Jurkat, Clone E6-1 (cell line): ENCODE data around the gene SCN4A.

Experiments
- DNase-seq: peaks from one replicate; pipeline ENCODE4 v3.0.0-alpha.2; 2011; ENCODE audit warnings: low read depth, low spot score
- H3K4me3 ChIP-seq: 2 replicates; pipeline ENCODE4 v1.5.1; 2011; ENCODE audit warnings: mild to moderate bottlenecking, low read length, control low read depth, moderate library complexity

SCN4A gene

DNA sequence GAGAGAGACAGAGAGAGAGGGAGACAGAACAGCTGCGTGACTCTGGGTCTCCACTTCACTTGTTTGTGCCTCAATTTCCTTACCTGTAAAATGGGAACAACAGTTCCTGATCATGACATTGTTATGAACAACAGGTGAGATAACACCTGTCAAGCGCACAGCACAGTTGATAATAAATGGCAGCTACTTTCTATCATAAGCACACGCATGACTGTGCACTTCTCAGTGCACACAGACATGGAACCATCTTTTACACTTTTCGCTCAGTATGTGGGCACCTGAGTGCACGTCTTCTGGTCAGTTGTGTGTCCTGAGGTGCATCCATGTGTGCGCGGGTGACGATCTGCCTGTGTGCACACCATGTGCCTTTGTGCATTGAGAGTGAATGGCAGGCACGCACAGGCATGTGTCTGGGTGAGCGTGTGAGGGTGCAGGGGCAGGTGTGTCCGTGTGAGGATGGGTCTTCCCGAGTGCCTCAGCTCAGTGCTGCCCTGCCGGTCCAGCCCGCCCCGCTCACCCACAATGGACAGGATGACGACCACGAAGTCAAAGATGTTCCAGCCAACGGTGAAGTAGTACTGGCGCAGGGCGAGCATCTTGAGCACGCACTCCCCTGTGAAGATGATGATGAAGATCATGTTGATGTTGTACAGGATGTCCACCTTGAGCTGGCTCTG lies 30.3 kb downstream of the SCN4A start:
- H3K4me3 ChIP-seq, result no peak overlapping the region
- DNase-seq, result no peak

- no peak overlapping the region for H3K4me3 ChIP-seq
Observed at GRCh38 chr17:63941751-63942150, 31.0 kb downstream of the SCN4A start.

DNA sequence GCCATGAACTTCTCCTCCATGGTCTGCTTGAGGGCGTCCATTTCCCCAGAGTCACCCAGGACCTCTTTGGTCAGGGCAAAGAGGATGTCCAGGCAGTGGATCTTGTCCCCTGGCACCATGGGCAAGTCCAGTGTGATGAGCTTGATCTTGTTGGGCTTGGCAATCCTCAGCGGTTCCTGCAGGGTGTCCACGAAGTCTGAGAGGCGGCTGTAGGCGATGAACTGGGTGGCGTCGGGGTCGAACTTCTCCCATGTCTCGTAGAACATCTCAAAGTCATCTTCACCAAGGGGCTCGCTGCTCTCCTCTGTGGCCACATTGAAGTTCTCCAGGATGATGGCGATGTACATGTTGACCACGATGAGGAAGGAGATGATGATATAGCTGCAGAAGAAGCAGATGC lies 31.6 kb downstream of the SCN4A start:
- no peak for DNase-seq
- no peak overlapping the region for H3K4me3 ChIP-seq

More at GRCh38 chr17:63941751-63942150, 31.0 kb downstream of the SCN4A start:
- DNase-seq, result no peak

GRCh38 chr17:63940584-63940983 lies 32.1 kb downstream of the SCN4A start:
- DNase-seq, result no peak

GRCh38 chr17:63939884-63940283 lies 32.8 kb downstream of the SCN4A start:
- no peak for DNase-seq
- H3K4me3 ChIP-seq, result no peak overlapping the region

More at GRCh38 chr17:63940584-63940983, 32.1 kb downstream of the SCN4A start:
- no peak overlapping the region for H3K4me3 ChIP-seq

DNA sequence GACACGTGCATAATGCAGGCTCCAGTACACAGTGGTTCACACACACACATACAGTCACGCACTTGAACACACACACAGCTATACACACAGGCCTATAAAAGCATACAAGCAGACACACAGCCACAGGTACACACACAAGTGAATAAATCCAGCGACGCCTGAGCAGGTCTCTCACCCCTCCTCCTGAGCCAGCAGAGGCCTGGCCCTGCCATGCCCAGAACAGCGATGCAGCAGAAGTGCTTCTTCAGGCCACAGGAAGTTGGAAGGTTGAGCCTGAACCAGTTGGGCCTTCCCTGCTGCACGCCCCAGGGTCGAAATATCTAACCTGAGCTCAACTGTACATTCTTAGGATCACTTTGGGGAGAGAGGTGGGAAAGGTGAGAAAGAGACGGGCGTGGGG lies 33.3 kb downstream of the SCN4A start:
- H3K4me3 ChIP-seq, result no peak overlapping the region
- DNase-seq, result no peak

DNA sequence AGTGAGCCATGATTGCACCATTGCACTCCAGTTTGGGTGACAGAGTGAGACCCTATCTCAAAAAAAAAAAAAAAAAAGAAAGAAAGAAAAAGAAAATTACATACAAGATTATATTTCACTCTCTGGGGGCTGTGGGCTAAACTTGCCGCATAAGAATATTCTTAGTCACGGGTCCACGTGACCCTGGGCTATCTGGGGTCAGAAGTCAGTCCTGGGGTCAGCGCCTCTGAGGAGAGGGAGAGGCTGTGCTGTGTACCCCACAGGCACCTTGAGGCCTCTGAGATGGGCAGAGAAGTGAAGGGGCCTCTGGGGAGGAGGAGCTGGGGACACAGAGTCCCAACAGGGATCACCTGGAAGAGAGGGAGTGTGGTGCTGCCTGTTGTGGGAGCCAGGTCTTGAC lies 34.8 kb downstream of the SCN4A start:
- no peak for DNase-seq
- no peak overlapping the region for H3K4me3 ChIP-seq

DNA sequence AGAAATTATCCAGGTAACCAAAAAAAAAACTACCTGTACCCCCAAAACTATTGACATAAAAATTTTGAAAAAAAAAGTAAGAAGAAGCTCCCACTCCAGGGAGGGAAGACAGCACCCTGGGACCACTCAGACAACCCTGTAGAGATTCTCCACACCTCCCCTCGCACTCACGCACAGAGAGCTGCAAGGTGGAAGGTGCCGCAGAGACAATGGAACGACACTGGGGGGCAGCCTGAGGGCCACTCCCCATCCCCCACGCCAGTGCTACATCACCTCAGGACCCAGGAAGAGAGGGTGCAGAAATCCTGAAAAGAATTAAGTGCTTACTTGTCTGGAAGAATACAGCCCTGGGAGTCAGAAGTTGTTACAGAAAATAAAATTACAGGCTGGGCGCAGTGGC lies 35.4 kb downstream of the SCN4A start:
- DNase-seq, result no peak
- no peak overlapping the region for H3K4me3 ChIP-seq

DNA sequence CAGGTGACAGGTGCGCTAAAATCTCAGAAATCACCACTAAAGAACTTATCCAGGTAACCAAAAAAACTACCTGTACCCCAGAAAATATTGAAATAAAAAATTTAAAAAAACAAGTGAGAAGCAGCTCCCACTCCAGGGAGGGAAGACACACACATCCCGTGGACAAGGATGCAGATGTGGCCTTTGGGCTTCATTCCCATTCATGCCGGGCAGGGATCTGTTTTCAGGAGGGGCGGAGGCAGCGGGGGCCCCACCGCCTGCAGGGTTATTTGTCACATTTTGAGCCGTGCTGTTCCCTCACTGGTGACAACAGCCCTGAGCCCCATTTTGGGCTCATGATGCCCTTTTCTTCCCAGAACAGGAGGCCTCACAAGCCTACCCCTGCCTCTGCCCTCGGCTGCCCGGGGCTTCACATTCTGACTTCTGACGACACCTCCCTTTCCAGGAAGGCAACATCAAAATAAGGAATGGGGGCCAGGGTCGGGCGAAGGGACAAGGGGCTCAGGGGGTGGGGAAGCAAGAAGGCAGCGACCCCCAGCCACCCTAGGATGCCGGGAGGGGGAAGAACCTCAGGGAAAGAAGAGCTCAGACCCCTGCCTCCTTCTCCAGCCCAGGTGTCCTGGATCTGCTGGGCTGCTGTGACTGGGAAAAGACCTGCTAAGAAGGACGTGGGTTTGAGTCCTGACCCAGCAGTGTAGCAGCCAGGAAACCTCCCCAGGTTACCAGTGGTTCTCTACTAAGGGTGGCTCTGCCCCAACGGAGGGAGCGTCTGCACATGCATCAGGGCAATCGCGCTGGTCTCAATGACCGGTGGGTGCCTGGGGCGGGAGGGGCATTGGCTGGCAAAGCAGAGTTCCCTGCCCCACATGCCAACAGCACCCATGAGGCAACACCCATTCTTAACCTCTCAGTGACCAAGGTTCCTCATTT lies 38.3 kb downstream of the SCN4A start:
- no peak overlapping the region for H3K4me3 ChIP-seq
- no peak for DNase-seq

GRCh38 chr17:63933598-63933997 lies 39.1 kb downstream of the SCN4A start:
- DNase-seq, result no peak
- no peak overlapping the region for H3K4me3 ChIP-seq

- no peak overlapping the region for H3K4me3 ChIP-seq
- DNase-seq, result no peak
Observed at GRCh38 chr17:63932721-63933120, 40.0 kb downstream of the SCN4A start.

DNA sequence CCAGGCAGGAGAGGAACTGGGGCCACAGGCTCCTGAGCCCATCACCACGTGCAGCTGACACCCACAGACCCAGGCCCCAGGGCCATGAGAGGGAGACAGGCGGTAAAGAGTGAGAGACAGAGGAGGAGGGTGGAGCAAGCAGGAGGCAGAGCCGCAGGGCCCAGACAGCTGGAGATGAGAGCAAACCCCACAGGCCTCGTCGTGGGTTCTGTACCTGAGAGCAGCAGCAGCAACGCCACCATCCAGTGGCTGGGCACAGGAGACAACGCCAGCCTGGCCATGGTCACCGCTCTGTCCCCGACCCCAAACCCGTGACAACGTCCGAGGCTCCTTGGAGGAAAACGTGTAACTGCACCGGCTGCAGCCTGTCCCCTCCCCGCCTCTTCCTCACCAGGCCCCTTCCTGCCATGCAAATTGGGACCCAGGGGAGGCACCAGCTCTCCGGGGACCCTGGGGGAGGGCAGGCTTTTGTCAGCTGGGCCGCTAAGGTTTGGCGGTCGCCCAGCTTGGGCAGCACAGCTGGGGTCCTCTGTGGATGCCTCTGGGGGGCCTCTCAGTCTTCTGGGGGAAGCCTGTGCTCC lies 40.6 kb downstream of the SCN4A start, which contains the start of gene CD79B:
TSS of gene CD79B (minus strand) at position 351 of the 581 bp plus-strand sequence. CDS start at position 281, 70 bp downstream.
- DNase-seq, result no peak
- H3K4me3 ChIP-seq, result no peak within 1 kb of the TSS

DNA sequence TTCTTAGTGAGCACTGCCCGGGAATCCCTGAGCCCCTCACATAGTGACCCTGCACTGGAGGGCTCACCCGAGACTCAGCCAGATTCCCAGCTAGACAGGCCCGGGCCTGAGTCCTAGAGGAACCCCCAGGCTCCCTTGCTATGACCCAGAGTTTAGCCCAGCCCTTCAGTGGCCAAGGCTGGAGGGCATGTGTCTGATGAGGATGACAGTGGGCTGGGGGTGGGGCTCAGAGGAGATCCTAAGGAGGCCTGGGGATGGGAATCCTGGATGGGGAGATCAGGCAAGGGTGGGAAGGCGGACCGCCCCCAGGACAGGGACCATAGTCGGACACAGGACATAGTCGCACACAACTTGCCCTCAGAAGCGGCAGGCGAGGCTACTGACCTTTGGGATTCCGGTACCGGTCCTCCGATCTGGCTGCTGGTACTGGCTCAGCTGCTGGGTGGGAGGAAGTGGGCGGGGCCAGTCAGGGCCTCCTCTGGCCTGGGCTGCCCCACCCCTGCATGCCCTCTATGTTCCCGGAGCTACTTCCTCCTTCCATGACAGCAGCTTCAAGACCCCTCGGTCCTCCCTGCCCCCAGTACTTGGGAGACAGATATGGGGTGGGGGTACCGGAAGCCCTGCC lies 41.7 kb downstream of the SCN4A start:
- H3K4me3 ChIP-seq, result no peak overlapping the region
- no peak for DNase-seq

- no peak for DNase-seq
- H3K4me3 ChIP-seq, result no peak overlapping the region
Observed at GRCh38 chr17:63929860-63930766, 42.6 kb downstream of the SCN4A start.

GRCh38 chr17:63928966-63929695 lies 43.6 kb downstream of the SCN4A start:
- no peak overlapping the region for H3K4me3 ChIP-seq
- DNase-seq, result no peak

DNA sequence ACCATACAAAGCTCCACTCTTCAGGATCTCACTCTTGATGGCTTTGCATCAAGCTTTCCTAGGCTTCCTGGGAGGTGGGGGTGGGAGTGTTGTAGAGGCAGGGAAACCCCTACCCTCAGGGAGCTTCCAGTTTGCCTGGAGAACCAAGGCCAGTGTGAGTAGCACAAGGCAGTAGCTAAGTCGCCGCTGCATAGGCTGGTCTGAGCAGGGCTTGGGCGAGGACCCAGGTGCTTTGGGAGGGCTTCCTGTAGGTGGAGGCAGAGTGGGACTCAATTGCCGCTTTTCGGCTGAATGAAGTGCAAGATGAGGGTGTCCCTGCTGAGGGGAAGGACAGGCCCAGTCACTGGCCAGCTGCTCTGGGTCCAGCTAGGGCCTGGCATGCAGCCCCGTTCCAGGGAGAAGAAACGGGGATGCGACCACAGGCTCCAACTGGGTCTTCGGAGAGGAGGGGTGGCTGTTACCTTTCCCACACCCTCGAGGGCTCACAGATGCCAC lies 44.5 kb downstream of the SCN4A start:
- DNase-seq, result no peak
- H3K4me3 ChIP-seq, result no peak overlapping the region

DNA sequence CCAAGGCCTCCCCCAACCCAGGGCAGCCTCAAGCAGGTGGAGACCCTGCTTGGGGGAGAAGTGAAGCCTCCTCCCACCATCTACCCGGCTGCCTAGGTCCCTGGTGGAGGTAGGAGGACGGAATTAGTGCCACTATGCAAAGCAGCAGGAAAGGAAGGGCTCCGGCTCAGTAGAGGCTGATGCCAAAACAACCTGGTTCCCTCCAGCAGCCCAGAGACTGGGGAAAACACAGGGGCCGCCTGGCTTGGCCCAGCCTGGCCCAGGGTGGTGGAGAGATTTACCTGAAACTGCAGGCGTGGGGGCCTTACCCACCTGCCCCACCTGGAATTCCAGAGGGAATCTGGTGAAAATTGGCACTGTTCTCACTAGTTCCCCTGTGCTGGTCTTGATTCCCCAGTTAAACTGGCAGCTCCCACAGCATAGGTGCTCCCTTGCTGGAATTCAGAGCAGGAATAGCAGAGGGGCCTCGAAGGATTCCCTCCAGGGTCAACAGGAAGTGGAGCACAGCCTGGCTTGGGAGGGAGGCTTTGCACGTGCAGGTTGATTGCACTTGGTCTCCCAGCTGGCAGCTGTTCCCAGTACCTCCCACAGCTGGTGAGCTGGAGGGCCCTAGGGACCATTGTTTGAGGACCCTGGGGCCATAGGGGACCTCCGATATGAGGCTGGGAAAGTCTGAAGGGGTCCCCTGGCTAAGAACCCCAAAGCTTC lies 45.1 kb downstream of the SCN4A start:
- no peak for DNase-seq
- no peak overlapping the region for H3K4me3 ChIP-seq
